ENCODE results near the gene CEP126. TPM values are rescaled to one million over a fixed set of nuclear protein-coding genes. Genes with fewer than 3 reads are reported as not detected.

The CEP126 gene
- total RNA-seq, 4 donors from 2014 or later = 6.6 to 11.3 (median 10.1) TPM

- Histone ChIP-seq H3K36me3 (no peaks in the 10 kb centered on the region), H3K27ac (replicated peaks in 1 of 4) (no peak overlapping the region), H3K9me3 (no peaks in the 10 kb centered on the region), H3K4me1 (peaks cover 2 to 21% (median 12%) of the 10 kb centered on the region in 4 donors), H3K27me3 (no peaks in the 10 kb centered on the region), H3K4me3 (no peak overlapping the region)
- TF ChIP-seq POLR2A (IDR thresholded peaks at IDR 0.05; ENCODE audit: low read depth) (no peak), POLR2AphosphoS5 (IDR thresholded peaks at IDR 0.05) (no peak), CTCF (IDR thresholded peaks at IDR 0.05) (no peak), EP300 (IDR thresholded peaks at IDR 0.05) (no peak)
- no peak for DNase-seq (ENCODE audit: extremely low spot score)
- WGBS = 93% methylated on average over 1 of the region's 1 CpG
- intact Hi-C loops (cut with DNase I) = no loop called here
Observed at GRCh38 chr11:101920992-101921391, 6.2 kb downstream of the CEP126 start.

GRCh38 chr11:101923554-101923953 is 8.7 kb downstream of the CEP126 start:
- no peak for TF ChIP-seq POLR2A (IDR thresholded peaks at IDR 0.05; ENCODE audit: low read depth)
- intact Hi-C loops (cut with DNase I) = no loop called here
- no peak for DNase-seq (ENCODE audit: extremely low spot score)
- no peaks in the 10 kb centered on the region for H3K9me3 ChIP-seq
- H3K4me3 ChIP-seq = no peak overlapping the region
- no peaks in the 10 kb centered on the region for H3K27me3 ChIP-seq
- H3K27ac ChIP-seq (replicated peaks in 1 of 4) = no peak overlapping the region
- 85% methylated on average over 2 of the region's 2 CpGs for WGBS
- H3K36me3 ChIP-seq = no peaks in the 10 kb centered on the region
- no peaks in the 10 kb centered on the region for H3K4me1 ChIP-seq

GRCh38 chr11:101929294-101929915 is 14.6 kb downstream of the CEP126 start:
- WGBS = 96% methylated on average over 5 of the region's 5 CpGs
- intact Hi-C loops (cut with DNase I) = no loop called here

GRCh38 chr11:101931692-101932091 is 16.9 kb downstream of the CEP126 start:
- Histone ChIP-seq H3K4me1 (peaks cover 0 to 12% (median 3%) of the 10 kb centered on the region in 4 donors), H3K4me3 (no peak overlapping the region), H3K36me3 (peaks cover 0 to 11% (median 2%) of the 10 kb centered on the region in 4 donors), H3K27ac (replicated peaks in 1 of 4) (no peak overlapping the region), H3K27me3 (no peaks in the 10 kb centered on the region), H3K9me3 (no peaks in the 10 kb centered on the region)
- intact Hi-C loops (cut with DNase I) = no loop called here
- TF ChIP-seq CTCF (IDR thresholded peaks at IDR 0.05) (no peak), POLR2AphosphoS5 (IDR thresholded peaks at IDR 0.05) (no peak), EP300 (IDR thresholded peaks at IDR 0.05) (no peak), POLR2A (IDR thresholded peaks at IDR 0.05; ENCODE audit: low read depth) (no peak)
- no peak for DNase-seq (ENCODE audit: extremely low spot score)
- 88% methylated on average over 6 of the region's 6 CpGs for WGBS

More at GRCh38 chr11:101929294-101929915, 14.6 kb downstream of the CEP126 start:
- TF ChIP-seq CTCF (IDR thresholded peaks at IDR 0.05) (no peak), EP300 (IDR thresholded peaks at IDR 0.05) (no peak), POLR2AphosphoS5 (IDR thresholded peaks at IDR 0.05) (no peak), POLR2A (IDR thresholded peaks at IDR 0.05; ENCODE audit: low read depth) (no peak)
- DNase-seq (ENCODE audit: extremely low spot score) = no peak
- Histone ChIP-seq H3K4me1 (peaks cover 0 to 12% (median 3%) of the 10 kb centered on the region in 4 donors), H3K36me3 (peaks cover 0 to 11% (median 2%) of the 10 kb centered on the region in 4 donors), H3K4me3 (no peak overlapping the region), H3K27ac (replicated peaks in 1 of 4) (no peak overlapping the region), H3K27me3 (no peaks in the 10 kb centered on the region), H3K9me3 (no peaks in the 10 kb centered on the region)

GRCh38 chr11:101940901-101941520 is 26.2 kb downstream of the CEP126 start:
- Histone ChIP-seq H3K4me3 (no peak overlapping the region), H3K4me1 (no peaks in the 10 kb centered on the region), H3K27me3 (no peaks in the 10 kb centered on the region), H3K9me3 (no peaks in the 10 kb centered on the region), H3K36me3 (peaks cover 0 to 6% (median 4%) of the 10 kb centered on the region in 4 donors), H3K27ac (replicated peaks in 1 of 4) (no peak overlapping the region)
- WGBS = 79% methylated on average over 3 of the region's 3 CpGs
- no peak for DNase-seq (ENCODE audit: extremely low spot score)
- intact Hi-C loops (cut with DNase I) = no loop called here
- no peak for TF ChIP-seq POLR2AphosphoS5 (IDR thresholded peaks at IDR 0.05)
- no peak for TF ChIP-seq EP300 (IDR thresholded peaks at IDR 0.05)
- no peak for TF ChIP-seq POLR2A (IDR thresholded peaks at IDR 0.05; ENCODE audit: low read depth)
- TF ChIP-seq CTCF (IDR thresholded peaks at IDR 0.05) = no peak

Data from esophagus muscularis mucosa (tissue), 4 donors.